GM12875 (cell line): ENCODE results near the gene C12orf75.

Experiments used
- H3K4me3 ChIP-seq: one replicate; pipeline ENCODE4 v1.5.1; 2011; ENCODE audit warnings: low read depth, low read length, control low read depth
- CTCF ChIP-seq: IDR thresholded peaks from 2 replicates; pipeline ENCODE4 v1.5.1; 2011; ENCODE audit warnings: low read depth, mild to moderate bottlenecking, control low read depth, inconsistent platforms, low read length, moderate library complexity, borderline replicate concordance; ENCODE audit not compliant: insufficient read depth

C12orf75 gene

GRCh38 chr12:105396024-105396423 is 65.5 kb downstream of the C12orf75 start:
- H3K4me3 ChIP-seq, result no peak overlapping the region
- no peak for TF ChIP-seq CTCF

GRCh38 chr12:105396983-105397382 is 66.5 kb downstream of the C12orf75 start:
- no peak overlapping the region for H3K4me3 ChIP-seq
- TF ChIP-seq CTCF, result no peak

- H3K4me3 ChIP-seq, result no peak overlapping the region
- TF ChIP-seq CTCF, result no peak
Observed at GRCh38 chr12:105398930-105399329, 68.4 kb downstream of the C12orf75 start.

- no peak overlapping the region for H3K4me3 ChIP-seq
- TF ChIP-seq CTCF, result no peak
Observed at GRCh38 chr12:105399428-105400081, 69.1 kb downstream of the C12orf75 start.

GRCh38 chr12:105400227-105400626 is 69.7 kb downstream of the C12orf75 start:
- no peak overlapping the region for H3K4me3 ChIP-seq
- no peak for TF ChIP-seq CTCF

GRCh38 chr12:105401198-105401597 is 70.7 kb downstream of the C12orf75 start:
- no peak overlapping the region for H3K4me3 ChIP-seq
- no peak for TF ChIP-seq CTCF

GRCh38 chr12:105402366-105402765 is 71.9 kb downstream of the C12orf75 start:
- no peak overlapping the region for H3K4me3 ChIP-seq
- TF ChIP-seq CTCF, result no peak
